Measurements from ENCODE around the gene TMEM60. TPM values are rescaled to one million over a fixed set of nuclear protein-coding genes. Genes with fewer than 3 reads are reported as not detected.

The TMEM60 gene
- total RNA-seq, 4 donors from 2014 or later = 16.5 to 24.1 (median 17.2) TPM

DNA sequence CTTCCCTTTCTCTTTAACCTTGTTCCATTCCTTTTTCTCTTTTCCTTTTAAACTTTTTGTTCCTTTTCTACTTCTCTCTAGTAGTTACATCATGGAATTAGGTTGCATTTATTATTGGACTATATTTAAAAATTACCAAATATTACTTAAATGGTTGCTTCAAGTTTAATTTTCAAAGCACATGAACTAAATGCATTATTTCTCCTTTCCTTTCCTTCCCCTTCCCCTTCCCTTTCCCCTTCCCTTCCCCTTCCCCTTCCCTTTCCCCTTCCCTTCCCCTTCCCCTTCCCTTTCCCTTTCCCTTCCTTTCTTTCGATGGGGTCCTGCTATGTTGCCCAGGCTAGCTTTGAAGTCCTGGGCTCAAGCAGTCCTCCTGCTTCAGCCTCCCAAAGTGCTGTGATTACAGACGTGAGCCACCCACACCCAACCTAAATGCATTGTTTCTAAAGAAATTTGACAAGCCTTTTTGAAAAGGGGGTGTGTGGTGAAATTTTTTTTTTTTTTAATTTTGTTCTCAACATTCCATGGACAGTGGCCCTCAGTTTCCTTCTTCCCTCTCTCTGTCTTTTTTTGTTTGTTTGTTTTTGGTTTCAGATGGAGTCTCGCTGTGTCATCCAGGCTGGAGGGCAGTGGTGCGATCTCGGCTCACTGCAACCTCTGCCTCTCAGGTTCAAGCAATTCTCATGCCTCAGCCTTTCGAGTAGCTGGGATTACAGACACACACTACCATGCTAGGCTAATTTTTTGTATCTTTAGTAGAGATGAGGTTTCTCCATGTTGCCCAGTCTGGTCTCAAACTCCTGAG, 31.2 kb downstream of the TMEM60 start:
- Histone ChIP-seq H3K27ac (no peak overlapping the region), H3K4me1 (peaks cover 6 to 9% of the 10 kb centered on the region in 2 donors), H3K27me3 (no peaks in the 10 kb centered on the region), H3K36me3 (no peaks in the 10 kb centered on the region), H3K4me3 (replicated peaks in 1 of 3) (no peak overlapping the region), H3K9me3 (no peaks in the 10 kb centered on the region)
- TF ChIP-seq, protein P1, sequence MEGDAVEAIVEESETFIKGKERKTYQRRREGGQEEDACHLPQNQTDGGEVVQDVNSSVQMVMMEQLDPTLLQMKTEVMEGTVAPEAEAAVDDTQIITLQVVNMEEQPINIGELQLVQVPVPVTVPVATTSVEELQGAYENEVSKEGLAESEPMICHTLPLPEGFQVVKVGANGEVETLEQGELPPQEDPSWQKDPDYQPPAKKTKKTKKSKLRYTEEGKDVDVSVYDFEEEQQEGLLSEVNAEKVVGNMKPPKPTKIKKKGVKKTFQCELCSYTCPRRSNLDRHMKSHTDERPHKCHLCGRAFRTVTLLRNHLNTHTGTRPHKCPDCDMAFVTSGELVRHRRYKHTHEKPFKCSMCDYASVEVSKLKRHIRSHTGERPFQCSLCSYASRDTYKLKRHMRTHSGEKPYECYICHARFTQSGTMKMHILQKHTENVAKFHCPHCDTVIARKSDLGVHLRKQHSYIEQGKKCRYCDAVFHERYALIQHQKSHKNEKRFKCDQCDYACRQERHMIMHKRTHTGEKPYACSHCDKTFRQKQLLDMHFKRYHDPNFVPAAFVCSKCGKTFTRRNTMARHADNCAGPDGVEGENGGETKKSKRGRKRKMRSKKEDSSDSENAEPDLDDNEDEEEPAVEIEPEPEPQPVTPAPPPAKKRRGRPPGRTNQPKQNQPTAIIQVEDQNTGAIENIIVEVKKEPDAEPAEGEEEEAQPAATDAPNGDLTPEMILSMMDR (IDR thresholded peaks at IDR 0.05) = no peak
- no peak for TF ChIP-seq POLR2A (IDR thresholded peaks at IDR 0.05)
- no peak for DNase-seq
- intact Hi-C loops (cut with DNase I) = no loop called here
- 94 to 95% methylated on average over 6 of the region's 6 CpGs for WGBS, 2 donors

DNA sequence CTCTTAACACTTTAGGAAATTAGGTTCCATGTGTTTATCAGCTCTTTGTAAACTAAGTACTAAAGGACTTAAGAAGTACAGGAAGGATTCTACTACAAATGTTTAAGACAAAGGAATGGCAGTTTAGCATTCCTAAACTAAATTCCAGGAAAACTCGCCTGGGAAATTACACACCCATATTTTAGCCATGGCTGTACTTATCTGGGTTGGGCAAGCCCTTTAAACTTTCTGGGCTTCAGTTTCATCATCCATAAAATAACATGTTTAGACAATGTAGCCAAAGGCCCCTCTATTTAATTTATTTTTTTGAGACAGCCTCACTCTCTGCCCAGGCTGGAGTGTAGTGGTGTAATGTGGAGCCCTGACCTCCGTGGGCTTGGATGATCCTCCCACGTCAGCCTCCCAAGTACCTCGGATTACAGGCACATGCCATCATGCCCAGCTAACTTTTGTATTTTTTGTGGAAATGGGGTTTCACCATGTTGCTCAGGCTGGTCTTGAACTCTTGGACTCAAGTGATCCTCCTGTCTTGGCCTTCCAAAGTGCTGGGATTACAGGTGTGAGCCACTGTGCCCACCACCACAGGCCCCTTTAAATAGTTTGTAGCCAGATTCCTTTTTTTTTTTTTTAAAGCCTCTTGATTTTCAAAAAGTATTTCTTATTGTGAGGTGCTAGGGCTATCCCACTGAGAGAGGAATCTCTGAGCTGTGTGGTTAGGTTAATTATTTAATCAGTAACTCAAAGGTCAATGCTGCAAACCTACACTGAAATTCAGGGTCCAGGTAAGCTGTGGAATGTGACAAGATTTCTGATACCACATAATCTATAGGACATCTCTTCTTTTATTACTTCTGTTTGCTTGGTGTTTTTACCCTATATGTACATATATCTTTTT, 32.1 kb downstream of the TMEM60 start:
- 93 to 98% methylated on average over 4 of the region's 4 CpGs for WGBS, 2 donors
- DNase-seq = no peak
- Histone ChIP-seq H3K36me3 (no peaks in the 10 kb centered on the region), H3K9me3 (no peaks in the 10 kb centered on the region), H3K4me3 (replicated peaks in 1 of 3) (no peak overlapping the region), H3K27me3 (no peaks in the 10 kb centered on the region), H3K4me1 (peaks cover 6 to 12% of the 10 kb centered on the region in 2 donors), H3K27ac (no peak overlapping the region)
- intact Hi-C loops (cut with DNase I) = no loop called here
- TF ChIP-seq POLR2A (IDR thresholded peaks at IDR 0.05) = no peak
- TF ChIP-seq, protein P1 (IDR thresholded peaks at IDR 0.05) = no peak

DNA sequence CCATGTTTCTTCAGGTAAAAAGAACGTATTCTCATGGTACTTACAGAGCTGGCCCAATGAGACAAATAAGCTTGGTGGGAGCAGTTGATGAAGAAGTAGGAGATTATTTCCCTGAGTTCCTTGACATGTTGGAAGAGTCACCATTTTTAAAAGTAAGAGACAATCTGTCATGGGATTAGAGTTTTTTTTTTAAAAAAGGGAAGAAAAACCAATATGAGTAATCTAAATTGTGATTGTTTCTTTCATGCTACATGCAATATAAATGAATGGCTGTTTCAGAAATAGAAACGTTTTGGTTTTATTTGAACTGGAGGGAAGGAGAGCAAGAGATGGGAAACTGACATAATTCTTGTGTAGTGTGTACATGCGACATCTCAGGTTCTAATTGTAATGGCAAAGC, 32.8 kb downstream of the TMEM60 start:
- no peak overlapping the region for H3K27ac ChIP-seq
- no peak for TF ChIP-seq POLR2A (IDR thresholded peaks at IDR 0.05)
- TF ChIP-seq, protein P1 (IDR thresholded peaks at IDR 0.05) = no peak
- H3K4me3 ChIP-seq (replicated peaks in 1 of 3) = no peak overlapping the region
- H3K4me1 ChIP-seq = peaks cover 6 to 14% of the 10 kb centered on the region in 2 donors
- no peaks in the 10 kb centered on the region for H3K27me3 ChIP-seq
- H3K36me3 ChIP-seq = no peaks in the 10 kb centered on the region
- no peak for DNase-seq
- intact Hi-C loops (cut with DNase I) = no loop called here
- no peaks in the 10 kb centered on the region for H3K9me3 ChIP-seq
- 78 to 79% methylated on average over 3 of the region's 3 CpGs for WGBS, 2 donors

DNA sequence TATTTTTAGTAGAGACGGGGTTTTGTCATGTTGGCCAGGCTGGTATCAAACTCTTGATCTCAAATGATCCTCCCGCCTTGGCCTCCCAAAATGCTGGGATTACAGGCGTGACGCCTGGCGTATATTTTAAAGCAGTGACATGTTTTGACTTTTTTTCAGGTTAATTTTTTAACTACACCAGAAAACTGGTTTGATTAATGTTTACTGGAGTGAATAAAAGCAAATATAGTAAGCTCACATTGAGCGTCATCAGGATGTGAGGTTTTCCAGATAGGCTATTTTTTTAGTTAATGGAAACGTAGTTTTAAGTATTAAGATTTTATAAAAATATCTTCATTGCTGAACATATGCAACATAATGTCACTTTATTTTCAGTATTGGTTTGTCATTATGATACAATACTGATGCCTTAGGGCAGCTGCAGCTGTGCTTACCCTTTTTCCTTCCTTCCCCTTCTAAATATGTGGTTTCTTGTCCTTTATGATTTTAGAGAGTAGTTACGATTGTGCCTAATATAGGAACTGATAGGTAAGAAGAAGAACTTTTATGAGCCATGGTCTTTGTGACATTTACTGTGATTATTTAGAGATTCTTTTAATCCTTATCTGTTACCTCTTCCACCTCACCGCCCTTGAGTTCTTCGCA, 37.3 kb downstream of the TMEM60 start:
- intact Hi-C loops (cut with DNase I) = no loop called here
- WGBS, 2 donors = 89 to 90% methylated on average over 10 of the region's 10 CpGs
- Histone ChIP-seq H3K36me3 (no peaks in the 10 kb centered on the region), H3K4me3 (replicated peaks in 1 of 3) (no peak overlapping the region), H3K9me3 (no peaks in the 10 kb centered on the region), H3K27me3 (no peaks in the 10 kb centered on the region), H3K27ac (no peak overlapping the region), H3K4me1 (peaks cover 10 to 31% of the 10 kb centered on the region in 2 donors)
- no peak for DNase-seq
- TF ChIP-seq POLR2A (IDR thresholded peaks at IDR 0.05) = no peak
- TF ChIP-seq, protein P1 (IDR thresholded peaks at IDR 0.05) = no peak

All from thyroid gland (tissue), 4 donors.